Measurements from ENCODE around the gene MYCL. TPM values are rescaled to one million over a fixed set of nuclear protein-coding genes. Genes with fewer than 3 reads are reported as not detected.
"Not testable (repeated sequence)": the region's sequence is repeated elsewhere in the genome, so short reads cannot be mapped to it uniquely, and the experiment has no call there.

MYCL gene
- total RNA-seq, 1 experiment from 2014 or later, result 1.5 TPM

GRCh38 chr1:39890880-39891279, 10.8 kb downstream of the MYCL start:
- DNase-seq (ENCODE audit: low read depth), result no peak

- no peak for DNase-seq (ENCODE audit: low read depth)
These were observed 11.4 kb downstream of the MYCL start for GRCh38 chr1:39890273-39890672.

GRCh38 chr1:39886757-39887231, 14.9 kb downstream of the MYCL start:
- no peak for DNase-seq (ENCODE audit: low read depth)

- no peak for DNase-seq (ENCODE audit: low read depth)
These were observed 16.2 kb downstream of the MYCL start for GRCh38 chr1:39885516-39885915.

GRCh38 chr1:39882152-39882551, 19.6 kb downstream of the MYCL start:
- DNase-seq (ENCODE audit: low read depth), result no peak

- DNase-seq (ENCODE audit: low read depth), result no peak
These were observed 23.4 kb downstream of the MYCL start for GRCh38 chr1:39877980-39878956.

- no peak for DNase-seq (ENCODE audit: low read depth)
These were observed 24.4 kb downstream of the MYCL start for GRCh38 chr1:39877231-39877778.

- DNase-seq (ENCODE audit: low read depth), result no peak
These were observed 25.6 kb downstream of the MYCL start for GRCh38 chr1:39876144-39876543.

GRCh38 chr1:39872698-39873097, 29.0 kb downstream of the MYCL start:
- no peak for DNase-seq (ENCODE audit: low read depth)

- DNase-seq (ENCODE audit: low read depth), result no peak
These were observed 29.9 kb downstream of the MYCL start for GRCh38 chr1:39871796-39872195.

- DNase-seq (ENCODE audit: low read depth), result not testable (repeated sequence)
These were observed 30.7 kb downstream of the MYCL start for GRCh38 chr1:39871043-39871442.

- DNase-seq (ENCODE audit: low read depth), result not testable (repeated sequence)
These were observed 32.1 kb downstream of the MYCL start for GRCh38 chr1:39869538-39870112.

- DNase-seq (ENCODE audit: low read depth), result peak; percentile 21
These were observed 35.0 kb downstream of the MYCL start for GRCh38 chr1:39866767-39867166.

- no peak for DNase-seq (ENCODE audit: low read depth)
These were observed 36.0 kb downstream of the MYCL start for GRCh38 chr1:39865762-39866161.

- no peak for DNase-seq (ENCODE audit: low read depth)
These were observed 38.5 kb downstream of the MYCL start for GRCh38 chr1:39863177-39863576.

GRCh38 chr1:39861003-39861402, 40.7 kb downstream of the MYCL start:
- DNase-seq (ENCODE audit: low read depth), result no peak

GRCh38 chr1:39859859-39860812, 41.6 kb downstream of the MYCL start:
- no peak for DNase-seq (ENCODE audit: low read depth)

- DNase-seq (ENCODE audit: low read depth), result no peak
These were observed 43.4 kb downstream of the MYCL start for GRCh38 chr1:39858315-39858714.

GRCh38 chr1:39857126-39857878, 44.4 kb downstream of the MYCL start:
- no peak for DNase-seq (ENCODE audit: low read depth)

GRCh38 chr1:39854738-39855137, 47.0 kb downstream of the MYCL start:
- no peak for DNase-seq (ENCODE audit: low read depth)

GRCh38 chr1:39854314-39854713, 47.4 kb downstream of the MYCL start:
- no peak for DNase-seq (ENCODE audit: low read depth)

All from Daoy (cell line).